ENCODE measurements around the gene SLC25A23. TPM values are rescaled to one million over a fixed set of nuclear protein-coding genes. Genes with fewer than 3 reads are reported as not detected.

The SLC25A23 gene
- total RNA-seq, 4 donors from 2014 or later: 13.8 to 69.1 (median 36.5) TPM

- TF ChIP-seq CTCF (IDR thresholded peaks at IDR 0.05) (no peak), POLR2A (IDR thresholded peaks at IDR 0.05) (no peak)
- peaks cover 0 to 7% of the 10 kb centered on the region in 2 donors for H3K9me3 ChIP-seq
- intact Hi-C loops (cut with DNase I; ENCODE audit: low total_unique reads): no loop called here
- H3K4me3 ChIP-seq: no peak overlapping the region
- no peaks in the 10 kb centered on the region for H3K4me1 ChIP-seq
- H3K36me3 ChIP-seq: no peaks in the 10 kb centered on the region
- H3K27ac ChIP-seq: no peak overlapping the region
- no peaks in the 10 kb centered on the region for H3K27me3 ChIP-seq
- no peak for DNase-seq
Observed at GRCh38 chr19:6453951-6454565, 5.5 kb downstream of the SLC25A23 start.

GRCh38 chr19:6452899-6453298 is 6.7 kb downstream of the SLC25A23 start:
- intact Hi-C loops (cut with DNase I; ENCODE audit: low total_unique reads): no loop called here

DNA sequence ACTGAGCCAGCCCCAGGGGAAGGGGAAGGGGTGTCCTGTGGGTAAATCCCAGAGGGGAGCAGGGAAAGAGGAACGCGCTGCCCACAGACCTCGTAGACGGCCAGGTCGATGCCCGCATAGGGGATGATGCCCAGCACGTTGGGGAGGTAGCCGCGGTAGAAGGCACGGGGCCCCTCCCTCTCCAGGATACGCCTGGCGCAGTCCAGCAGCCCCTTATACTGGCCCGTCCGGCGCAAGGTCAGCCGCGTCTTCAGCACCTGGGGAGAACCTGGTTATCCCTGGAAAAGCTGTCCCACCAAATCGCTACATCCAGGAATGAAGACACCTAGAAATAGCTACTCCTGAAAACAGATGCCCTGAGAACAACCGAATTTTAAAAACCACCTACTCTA is 7.4 kb downstream of the SLC25A23 start:
- Histone ChIP-seq H3K36me3 (no peaks in the 10 kb centered on the region), H3K4me3 (no peak overlapping the region), H3K4me1 (no peaks in the 10 kb centered on the region), H3K9me3 (peaks cover 0 to 7% of the 10 kb centered on the region in 2 donors), H3K27ac (no peak overlapping the region), H3K27me3 (no peaks in the 10 kb centered on the region)
- intact Hi-C loops (cut with DNase I; ENCODE audit: low total_unique reads): no loop called here
- TF ChIP-seq POLR2A (IDR thresholded peaks at IDR 0.05) (no peak), CTCF (IDR thresholded peaks at IDR 0.05) (no peak)
- no peak for DNase-seq

More at GRCh38 chr19:6452899-6453298, 6.7 kb downstream of the SLC25A23 start:
- Histone ChIP-seq H3K27ac (no peak overlapping the region), H3K9me3 (peaks cover 0 to 7% of the 10 kb centered on the region in 2 donors), H3K27me3 (no peaks in the 10 kb centered on the region), H3K4me3 (no peak overlapping the region), H3K4me1 (no peaks in the 10 kb centered on the region), H3K36me3 (no peaks in the 10 kb centered on the region)
- TF ChIP-seq POLR2A (IDR thresholded peaks at IDR 0.05): no peak
- TF ChIP-seq CTCF (IDR thresholded peaks at IDR 0.05): no peak
- DNase-seq: no peak

GRCh38 chr19:6451583-6452222 is 7.9 kb downstream of the SLC25A23 start:
- Histone ChIP-seq H3K9me3 (peaks cover 0 to 7% of the 10 kb centered on the region in 2 donors), H3K27ac (no peak overlapping the region), H3K27me3 (no peaks in the 10 kb centered on the region), H3K4me3 (no peak overlapping the region), H3K4me1 (no peaks in the 10 kb centered on the region), H3K36me3 (no peaks in the 10 kb centered on the region)
- no peak for DNase-seq
- intact Hi-C loops (cut with DNase I; ENCODE audit: low total_unique reads): no loop called here
- TF ChIP-seq CTCF (IDR thresholded peaks at IDR 0.05) (no peak), POLR2A (IDR thresholded peaks at IDR 0.05) (no peak)

GRCh38 chr19:6450166-6450565 is 9.4 kb downstream of the SLC25A23 start:
- Histone ChIP-seq H3K27ac (no peak overlapping the region), H3K36me3 (no peaks in the 10 kb centered on the region), H3K9me3 (peaks cover 0 to 7% of the 10 kb centered on the region in 2 donors), H3K4me1 (no peaks in the 10 kb centered on the region), H3K4me3 (no peak overlapping the region), H3K27me3 (no peaks in the 10 kb centered on the region)
- no peak for DNase-seq
- intact Hi-C loops (cut with DNase I; ENCODE audit: low total_unique reads): no loop called here
- TF ChIP-seq POLR2A (IDR thresholded peaks at IDR 0.05) (no peak), CTCF (IDR thresholded peaks at IDR 0.05) (no peak)

Data from uterus (tissue), 4 donors.